ENCODE data around the gene FADS2.

FADS2 gene

DNA sequence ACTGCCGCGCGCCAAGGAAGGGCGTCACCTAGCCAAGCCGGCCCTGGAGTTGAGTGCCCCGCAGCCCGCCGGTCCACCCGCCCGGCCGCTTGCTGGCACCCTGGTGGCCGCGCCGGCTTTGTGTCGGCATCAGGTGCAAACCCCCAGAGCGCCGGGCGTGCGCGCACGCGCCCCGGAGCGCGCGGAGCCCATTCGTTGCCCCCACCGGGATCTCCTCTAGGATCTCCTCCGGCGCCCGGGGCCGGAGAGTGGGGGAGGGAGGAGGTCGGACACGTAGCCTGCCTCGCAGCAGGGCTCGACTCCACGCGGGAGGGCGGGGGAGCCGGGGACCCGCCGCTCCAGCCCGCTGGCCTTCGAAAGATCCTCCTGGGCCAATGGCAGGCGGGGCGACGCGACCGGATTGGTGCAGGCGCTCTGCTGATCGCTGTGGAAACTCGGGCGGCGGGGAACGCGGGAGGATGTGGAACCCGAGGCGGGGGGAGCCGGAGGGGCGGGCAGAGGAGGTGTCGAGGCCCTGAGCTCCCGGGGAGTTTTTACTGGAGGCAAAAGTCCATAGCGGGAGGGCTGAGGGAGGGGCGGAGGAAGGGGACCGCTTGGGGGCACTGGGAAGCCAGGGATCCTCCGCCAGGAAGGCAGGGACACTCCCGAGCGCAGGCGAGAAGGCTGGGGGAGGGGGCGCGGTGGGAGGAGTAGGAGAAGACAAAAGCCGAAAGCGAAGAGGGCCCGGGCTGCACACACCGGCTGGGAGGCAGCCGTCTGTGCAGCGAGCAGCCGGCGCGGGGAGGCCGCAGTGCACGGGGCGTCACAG is at the start of gene FADS2:
Gene FADS2, plus strand, starts transcription at position 730 of the 808 bp plus-strand sequence. CDS start 91 bp downstream, outside the sequence.
- peak; percentile 94 for DNase-seq (ENCODE audit: low spot score)

GRCh38 chr11:61778357-61778886 is 49.7 kb upstream of the FADS2 start:
- no peak for DNase-seq (ENCODE audit: low spot score)

- DNase-seq (ENCODE audit: low spot score) = no peak
Measured at GRCh38 chr11:61778920-61779650, 49.0 kb upstream of the FADS2 start.

- no peak for DNase-seq (ENCODE audit: low spot score)
Measured at GRCh38 chr11:61779666-61780525, 48.2 kb upstream of the FADS2 start.

DNA sequence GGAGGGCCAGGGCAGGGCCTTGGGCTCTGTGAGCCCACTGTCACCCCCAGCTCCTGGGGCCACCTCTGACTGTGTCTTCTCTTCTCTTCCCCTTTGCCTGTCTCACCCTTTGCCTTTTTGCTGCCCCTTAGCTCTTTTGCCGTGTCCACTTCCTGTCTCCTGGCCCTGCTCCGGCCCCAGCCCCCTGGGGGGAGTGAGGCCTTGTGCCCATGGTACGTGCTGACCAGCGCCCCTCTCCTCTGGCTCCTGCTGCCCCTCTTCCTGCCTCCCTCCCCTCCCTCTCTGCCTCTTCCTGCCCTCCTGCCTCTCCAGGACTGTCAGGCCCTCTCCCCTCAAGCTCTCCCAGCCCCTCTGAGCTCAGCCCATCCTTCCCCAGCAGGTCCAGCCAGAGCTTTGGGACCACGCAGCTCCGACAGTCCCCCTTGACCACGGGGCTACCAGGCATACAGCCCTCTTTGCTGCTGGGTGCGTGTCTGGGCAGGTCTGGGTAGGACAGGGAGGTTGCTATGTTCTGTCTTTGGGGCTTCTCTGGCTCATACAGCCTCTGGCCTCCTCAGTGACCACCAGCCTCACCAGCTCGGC is 47.4 kb upstream of the FADS2 start:
- no peak for DNase-seq (ENCODE audit: low spot score)

GRCh38 chr11:61781585-61781984 is 46.5 kb upstream of the FADS2 start:
- DNase-seq (ENCODE audit: low spot score) = no peak

DNA sequence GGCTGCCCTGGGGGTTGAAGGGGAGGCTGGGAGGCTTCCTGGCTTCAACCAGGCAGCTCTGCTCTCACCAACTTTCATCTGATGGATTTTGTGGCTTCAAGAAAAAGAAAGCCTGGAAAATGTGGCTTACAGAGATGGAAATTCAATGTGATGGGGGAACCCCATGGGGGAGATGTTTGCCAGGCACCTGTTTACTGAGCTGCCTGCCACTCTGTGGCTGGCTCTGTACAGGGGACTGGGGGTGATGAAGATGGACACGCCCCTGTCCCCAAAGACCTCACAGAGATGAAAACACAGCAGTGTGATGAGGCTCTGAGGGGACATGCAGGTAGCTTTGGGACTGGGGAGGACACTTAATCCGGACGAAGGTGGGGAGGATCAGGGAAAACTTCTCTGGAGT is 45.8 kb upstream of the FADS2 start:
- DNase-seq (ENCODE audit: low spot score) = no peak

DNA sequence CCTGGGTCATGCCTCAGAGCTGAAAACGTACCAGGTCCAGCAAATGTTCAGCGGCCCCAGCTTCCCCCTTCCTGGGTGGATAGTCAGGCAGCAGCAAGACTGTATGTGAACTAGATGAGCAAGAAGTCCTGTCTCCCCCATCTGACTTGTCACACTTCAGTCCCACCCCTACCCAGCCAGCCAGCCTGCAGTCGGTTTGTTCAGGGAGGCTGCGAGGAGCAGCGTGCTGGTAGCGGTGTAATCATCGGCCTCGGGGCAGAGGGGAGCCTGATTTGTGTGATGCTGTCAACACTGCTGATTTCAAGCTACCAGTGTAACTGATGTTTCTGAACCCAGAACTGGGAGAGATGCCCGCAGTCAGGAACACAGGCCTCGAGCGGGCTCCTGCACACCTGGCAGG is 45.3 kb upstream of the FADS2 start:
- DNase-seq (ENCODE audit: low spot score) = no peak

DNA sequence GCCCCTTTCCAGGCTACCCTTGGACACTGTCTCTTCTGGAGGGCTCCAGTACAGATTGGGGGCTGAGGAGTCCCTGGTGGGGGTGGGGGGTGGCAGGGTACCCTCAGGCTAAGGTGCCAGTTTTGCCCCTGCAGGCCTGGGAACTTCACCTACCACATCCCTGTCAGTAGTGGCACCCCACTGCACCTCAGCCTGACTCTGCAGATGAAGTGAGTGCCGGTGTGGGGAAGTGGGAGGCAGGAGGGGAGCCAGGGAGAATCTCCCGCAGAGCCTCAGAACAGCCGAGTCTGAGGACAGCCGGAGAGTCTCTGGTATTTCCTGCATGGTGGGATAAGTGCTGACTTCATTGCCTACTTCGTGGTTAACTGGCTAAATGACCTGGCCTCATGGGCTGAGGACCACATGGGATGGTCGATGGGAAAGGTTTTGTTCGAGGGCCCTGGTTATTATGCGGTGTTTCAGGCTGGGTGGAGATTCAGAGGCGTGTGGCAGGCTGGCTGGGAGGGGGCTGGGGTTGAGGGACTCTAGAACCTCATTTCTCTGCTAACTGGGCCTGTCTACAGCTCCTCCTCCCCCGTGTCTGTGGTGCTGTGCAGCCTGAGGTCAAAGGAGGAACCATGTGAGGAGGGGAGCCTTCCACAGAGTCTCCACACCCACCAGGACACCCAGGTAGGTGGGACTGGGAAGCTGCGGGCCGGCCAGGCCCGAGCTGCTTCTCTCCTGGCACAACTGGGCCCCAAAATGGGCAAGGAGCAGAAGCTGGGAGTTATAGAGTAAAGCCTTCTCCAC is 44.2 kb upstream of the FADS2 start:
- DNase-seq (ENCODE audit: low spot score) = no peak

DNA sequence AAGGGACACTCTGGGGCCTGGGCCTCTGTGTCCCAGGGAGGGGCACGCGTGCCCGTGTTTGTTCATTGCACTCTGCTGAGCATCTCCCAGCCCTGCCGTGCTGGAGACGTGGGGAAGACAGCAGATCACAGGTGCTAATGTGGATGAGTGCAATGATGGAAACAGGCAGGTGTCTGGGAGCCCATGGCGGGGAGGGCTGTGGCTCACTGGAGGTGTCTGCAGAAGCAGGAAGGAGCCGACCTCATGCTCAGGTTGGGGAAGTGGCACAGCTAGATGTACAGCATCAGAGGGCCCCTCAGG is 43.6 kb upstream of the FADS2 start:
- no peak for DNase-seq (ENCODE audit: low spot score)

GRCh38 chr11:61785837-61786402 is 42.2 kb upstream of the FADS2 start:
- no peak for DNase-seq (ENCODE audit: low spot score)

DNA sequence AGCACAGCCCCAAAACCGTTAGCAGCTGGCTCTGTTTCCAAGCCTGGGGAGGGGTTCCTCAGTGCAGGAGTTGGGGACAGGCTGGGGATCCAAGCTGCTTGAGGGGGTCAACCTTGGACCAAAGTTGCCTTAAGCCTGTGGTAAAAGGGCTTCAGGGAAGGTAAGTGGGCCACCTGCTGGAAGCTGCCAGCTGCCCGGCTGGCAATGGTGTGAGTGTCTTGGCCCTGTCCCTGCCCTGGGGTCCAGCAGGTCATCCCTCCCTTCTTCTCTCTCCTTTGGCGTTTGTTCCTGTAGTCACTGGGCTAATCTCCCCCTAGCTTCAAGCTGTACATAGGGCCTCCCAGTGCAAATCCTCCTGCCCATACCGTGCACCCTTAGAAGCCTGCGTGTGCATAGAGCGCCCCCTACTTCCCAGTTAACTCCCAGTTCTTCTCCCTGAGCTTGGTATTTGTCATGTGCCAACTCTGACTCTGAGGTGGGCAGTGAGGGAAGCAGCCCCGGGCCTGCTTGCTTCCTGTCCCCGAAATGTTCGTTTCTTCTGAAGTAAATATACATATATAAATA is 40.1 kb upstream of the FADS2 start:
- DNase-seq (ENCODE audit: low spot score) = peak; percentile 92

- peak; percentile 99 for DNase-seq (ENCODE audit: low spot score)
Measured at GRCh38 chr11:61791737-61792309, 36.3 kb upstream of the FADS2 start.

DNA sequence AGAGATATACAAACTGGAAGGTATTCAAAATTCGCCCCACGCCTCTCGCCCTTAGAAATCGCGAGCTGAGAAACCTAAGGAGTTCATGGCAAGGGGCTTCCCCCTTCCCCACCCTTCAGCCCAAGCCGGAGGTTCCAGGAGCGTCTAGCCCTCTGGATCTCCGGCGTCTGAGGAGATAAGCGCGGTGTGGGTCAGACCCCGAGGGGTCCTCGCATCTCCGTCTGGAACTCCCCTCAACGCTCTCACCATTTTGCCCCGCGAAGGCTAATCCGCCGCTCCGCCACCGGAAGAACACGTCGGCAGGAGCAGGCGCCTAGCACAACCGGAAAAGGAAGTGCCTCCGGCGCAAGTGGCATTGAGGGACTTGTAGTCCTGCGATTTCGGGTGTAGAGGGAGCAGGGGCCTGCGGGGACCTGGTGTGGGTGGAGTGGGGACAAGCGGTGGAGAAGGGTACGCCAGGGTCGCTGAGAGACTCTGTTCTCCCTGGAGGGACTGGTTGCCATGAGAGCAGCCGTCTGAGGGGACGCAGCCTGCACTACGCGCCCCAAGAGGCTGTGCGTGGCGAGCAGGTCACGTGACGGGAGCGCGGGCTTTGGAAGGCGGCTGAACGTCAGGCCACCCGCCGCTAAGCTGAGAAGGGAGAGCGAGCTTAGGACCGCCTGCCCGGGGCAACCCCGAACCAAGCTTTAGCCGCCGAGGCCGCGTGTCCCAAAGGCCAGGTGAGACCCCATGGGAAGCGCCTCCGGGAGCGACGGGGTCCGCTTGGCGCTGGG is 35.6 kb upstream of the FADS2 start, which contains the start of the genes FEN1 and TMEM258:
Gene FEN1, plus strand, starts transcription at position 602 of the 773 bp plus-strand sequence. CDS start 2,451 bp downstream, outside the sequence.
Gene TMEM258, minus strand, starts transcription at position 290 of the 773 bp plus-strand sequence. Its CDS starts 41 bp downstream, at position 249.
- peak; percentile 96 for DNase-seq (ENCODE audit: low spot score)

DNA sequence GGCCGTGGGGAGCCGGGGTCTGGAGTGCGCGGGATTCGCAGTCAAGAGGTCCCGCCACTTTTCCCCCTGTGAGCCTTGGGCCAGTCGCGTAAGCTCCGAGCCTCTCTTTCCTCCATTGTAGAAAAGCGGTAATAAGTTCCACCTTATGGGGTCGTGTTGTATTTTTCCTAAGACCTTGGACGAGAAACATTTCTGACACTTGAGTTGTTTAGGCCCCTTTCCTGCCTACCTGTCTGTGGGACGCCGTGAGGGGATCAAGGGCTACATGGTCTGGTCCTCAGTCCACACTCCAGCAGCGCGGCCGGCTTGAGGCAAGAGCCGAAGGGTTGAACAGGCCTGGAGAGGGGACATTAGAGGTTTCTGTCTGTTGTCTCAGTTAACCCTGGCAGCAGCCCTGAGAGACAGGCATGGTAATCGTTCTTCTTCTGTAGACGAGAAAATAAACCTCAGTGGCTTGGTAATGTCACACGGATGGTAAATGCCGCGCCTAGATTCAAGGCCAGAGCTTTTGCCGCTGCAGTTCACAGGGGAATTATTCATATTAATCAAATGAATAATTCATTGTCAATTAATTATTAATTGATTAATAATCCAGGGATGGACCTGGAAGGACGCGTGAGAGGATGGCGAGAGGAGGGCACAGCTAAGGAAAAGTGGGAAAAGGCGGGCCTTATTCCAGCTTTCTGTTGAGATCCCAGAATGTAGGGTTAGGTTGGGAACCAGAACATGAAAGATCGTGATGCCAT is 34.8 kb upstream of the FADS2 start:
- no peak for DNase-seq (ENCODE audit: low spot score)

DNA sequence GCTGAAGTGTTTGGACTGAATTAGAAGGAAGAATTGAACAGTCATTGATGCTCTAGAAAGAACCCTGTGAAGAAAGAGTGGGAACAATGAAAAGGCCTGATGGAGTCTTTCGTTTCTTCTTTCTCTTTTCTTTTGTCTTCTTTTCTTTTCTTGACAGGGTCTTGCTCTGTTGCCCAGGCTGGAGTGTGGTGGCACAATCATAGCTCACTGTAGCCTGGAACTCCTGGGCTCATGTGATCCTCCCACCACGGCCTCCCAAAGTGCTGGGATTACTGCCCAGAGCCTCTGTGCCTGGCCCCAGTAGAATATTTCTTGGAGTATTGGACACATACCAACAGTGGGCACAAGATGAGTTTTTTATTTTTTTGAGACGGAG is 34.3 kb upstream of the FADS2 start:
- no peak for DNase-seq (ENCODE audit: low spot score)

- no peak for DNase-seq (ENCODE audit: low spot score)
Measured at GRCh38 chr11:61794579-61794978, 33.5 kb upstream of the FADS2 start.

- no peak for DNase-seq (ENCODE audit: low spot score)
Measured at GRCh38 chr11:61795459-61795858, 32.6 kb upstream of the FADS2 start.

All from pons (tissue), 1 donor.